ENCODE measurements around the gene DNAJC3. TPM values are rescaled to one million over a fixed set of nuclear protein-coding genes. Genes with fewer than 3 reads are reported as not detected.

DNAJC3 gene
- total and polyA plus RNA-seq, 2 of the 8 experiments (the other 6 are each of a cell fraction or from before 2014, with no cell fraction given): 4.3 to 24.1 TPM

DNA sequence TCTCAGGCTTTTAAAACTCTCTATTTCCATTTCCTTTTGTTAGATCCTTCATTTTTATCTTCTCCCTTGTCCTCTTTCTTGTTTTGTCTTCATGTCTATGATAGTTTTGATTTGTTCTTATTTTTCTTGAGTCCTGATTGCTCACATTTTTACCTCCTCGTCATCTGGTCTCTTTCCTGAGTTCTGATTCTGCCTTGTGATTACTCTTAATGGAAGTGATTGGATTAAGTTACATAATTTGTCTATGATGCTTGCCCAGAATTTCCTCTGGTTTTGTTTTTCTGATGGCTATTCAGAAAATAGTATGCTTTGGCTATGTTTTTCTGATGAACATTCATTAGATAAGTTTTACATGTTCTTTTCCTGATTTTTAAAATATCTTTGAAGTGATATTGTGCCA is 102.6 kb downstream of the DNAJC3 start (continued):
- TF ChIP-seq SRF (IDR thresholded peaks at IDR 0.05; ENCODE audit: low read depth, low read length) (no peak), ASH2L (IDR thresholded peaks at IDR 0.05; ENCODE audit: low read length) (no peak), NANOG (IDR thresholded peaks at IDR 0.05; ENCODE audit: insufficient read depth, low read depth, low read length, poor library complexity, severe bottlenecking) (no peak)
